GM19397 (cell line): Measurements from ENCODE around the gene BCAT1.
"Not testable (repeated sequence)": the region's sequence is repeated elsewhere in the genome, so short reads cannot be mapped to it uniquely, and the experiment has no call there.

Experiments
- ATAC-seq: cut with Tn5 transposase; IDR thresholded peaks from one replicate; pipeline ENCODE4 v1.9.1; 2021; ENCODE audit warnings: mild to moderate bottlenecking, moderate library complexity; ENCODE audit not compliant: unreplicated experiment

Gene BCAT1

GRCh38 chr12:24960222-24960855, 11.4 kb upstream of the BCAT1 start:
- peak; percentile 67 for ATAC-seq

GRCh38 chr12:24956351-24956750, 7.5 kb upstream of the BCAT1 start:
- ATAC-seq: not testable (repeated sequence)

GRCh38 chr12:24955853-24956252, 7.0 kb upstream of the BCAT1 start:
- ATAC-seq: no peak

- ATAC-seq: no peak
Observed at GRCh38 chr12:24955389-24955788, 6.5 kb upstream of the BCAT1 start.

GRCh38 chr12:24954261-24954660, 5.4 kb upstream of the BCAT1 start:
- no peak for ATAC-seq

- no peak for ATAC-seq
Observed at GRCh38 chr12:24952389-24952788, 3.5 kb upstream of the BCAT1 start.

GRCh38 chr12:24950231-24950834, 1.4 kb upstream of the BCAT1 start:
- ATAC-seq: peak; percentile 41

GRCh38 chr12:24948420-24948756, 513 bp downstream of the BCAT1 start:
- ATAC-seq: peak; percentile 27

- ATAC-seq: no peak
Observed at GRCh38 chr12:24947541-24948419, 1.1 kb downstream of the BCAT1 start.

GRCh38 chr12:24945845-24946244, 3.1 kb downstream of the BCAT1 start:
- ATAC-seq: no peak

GRCh38 chr12:24945039-24945438, 3.9 kb downstream of the BCAT1 start:
- no peak for ATAC-seq

- ATAC-seq: no peak
Observed at GRCh38 chr12:24944601-24944975, 4.3 kb downstream of the BCAT1 start.

- ATAC-seq: no peak
Observed at GRCh38 chr12:24943947-24944600, 4.8 kb downstream of the BCAT1 start.

- no peak for ATAC-seq
Observed at GRCh38 chr12:24940157-24940556, 8.7 kb downstream of the BCAT1 start.

- ATAC-seq: not testable (repeated sequence)
Observed at GRCh38 chr12:24939551-24939950, 9.3 kb downstream of the BCAT1 start.

GRCh38 chr12:24938341-24938740, 10.6 kb downstream of the BCAT1 start:
- no peak for ATAC-seq

- ATAC-seq: no peak
Observed at GRCh38 chr12:24937553-24938244, 11.2 kb downstream of the BCAT1 start.

- ATAC-seq: no peak
Observed at GRCh38 chr12:24933694-24934407, 15.1 kb downstream of the BCAT1 start.

GRCh38 chr12:24931666-24932405, 17.1 kb downstream of the BCAT1 start:
- peak; percentile 74 for ATAC-seq

GRCh38 chr12:24929953-24930352, 18.9 kb downstream of the BCAT1 start:
- no peak for ATAC-seq
